WTC11 (cell line): ENCODE measurements around the gene DDX5. TPM values are rescaled to one million over a fixed set of nuclear protein-coding genes. Genes with fewer than 3 reads are reported as not detected.

Source experiments
- ATAC-seq: fragments of 200-7000 bp; cut with Tn5 transposase; 2 replicates; pipeline ENCODE4 v1.10.0; 2021; ENCODE audit warnings: mild to moderate bottlenecking, moderate library complexity
- CTCF ChIA-PET: fragments of 300-600 bp; sonication (Branson Sonifier 250); formaldehyde crosslinking; loops from one replicate; lab custom pipeline; 2021; ENCODE audit warnings: antibody characterized with exemption; lab: Charles Lee
- POLR2A ChIA-PET: fragments of 350-600 bp; sonication (Branson Sonifier 250); formaldehyde crosslinking; loops from one replicate; lab custom pipeline; 2021; ENCODE audit warnings: antibody characterized with exemption; lab: Charles Lee
- DNase-seq: peaks from one replicate; pipeline ENCODE4 v3.0.0; 2021; ENCODE audit warnings: low spot score
- H3K27ac Mint-ChIP-seq: 2 replicates; pipeline ENCODE4 v1.8.0; 2021; ENCODE audit warnings: mixed read lengths
- H3K27me3 Mint-ChIP-seq: 2 replicates; pipeline ENCODE4 v1.8.0; 2021; ENCODE audit warnings: low read depth, mild to moderate bottlenecking, moderate library complexity, mixed read lengths
- H3K36me3 Mint-ChIP-seq: 2 replicates; pipeline ENCODE4 v1.8.0; 2021; ENCODE audit warnings: mixed read lengths
- H3K4me1 Mint-ChIP-seq: 2 replicates; pipeline ENCODE4 v1.8.0; 2022; ENCODE audit warnings: mixed read lengths
- H3K4me3 Mint-ChIP-seq: 2 replicates; pipeline ENCODE4 v1.8.0; 2021; ENCODE audit warnings: mild to moderate bottlenecking, moderate library complexity, mixed read lengths
- H3K9me3 Mint-ChIP-seq: 2 replicates; pipeline ENCODE4 v1.8.0; 2021; ENCODE audit warnings: mixed read lengths
- ATF1 ChIP-seq: sonication (generic); formaldehyde crosslinking; IDR thresholded peaks from 2 replicates; pipeline ENCODE4 v1.8.1; 2023; ENCODE audit warnings: mild to moderate bottlenecking, moderate library complexity, missing genetic modification reagents
- CBFB ChIP-seq: sonication (generic); formaldehyde crosslinking; IDR thresholded peaks from 2 replicates; pipeline ENCODE4 v1.8.1; 2022; ENCODE audit warnings: mild to moderate bottlenecking, low read depth, missing genetic modification reagents
- EMX1 ChIP-seq: fragments of 250-450 bp; sonication (Bioruptor Pico); IDR thresholded peaks from 2 replicates; pipeline ENCODE4 v1.8.0; 2021; ENCODE audit warnings: mild to moderate bottlenecking
- ESRRA ChIP-seq: sonication (generic); formaldehyde crosslinking; IDR thresholded peaks from 2 replicates; pipeline ENCODE4 v1.8.1; 2022; ENCODE audit warnings: mild to moderate bottlenecking, missing genetic modification reagents, borderline replicate concordance
- IRF2 ChIP-seq: sonication (generic); formaldehyde crosslinking; IDR thresholded peaks from 2 replicates; pipeline ENCODE4 v1.8.0; 2022; ENCODE audit warnings: low read depth, missing genetic modification reagents, borderline replicate concordance
- MXD4 ChIP-seq: fragments of 250-450 bp; sonication (Bioruptor Pico); IDR thresholded peaks from 2 replicates; pipeline ENCODE4 v1.8.0; 2021; ENCODE audit warnings: mild to moderate bottlenecking, moderate library complexity, borderline replicate concordance
- NFE2L1 ChIP-seq: sonication (generic); formaldehyde crosslinking; IDR thresholded peaks from 2 replicates; pipeline ENCODE4 v1.8.1; 2023; ENCODE audit warnings: missing genetic modification reagents
- SMAD3 ChIP-seq: sonication (generic); formaldehyde crosslinking; IDR thresholded peaks from 2 replicates; pipeline ENCODE4 v1.8.0; 2022; ENCODE audit warnings: missing genetic modification reagents, mild to moderate bottlenecking, borderline replicate concordance
- SP1 ChIP-seq: sonication (generic); formaldehyde crosslinking; conservative IDR thresholded peaks from 2 replicates; pipeline ENCODE4 v1.8.1; 2022; ENCODE audit warnings: missing genetic modification reagents
- TEAD1 ChIP-seq: sonication (generic); formaldehyde crosslinking; IDR thresholded peaks from 2 replicates; pipeline ENCODE4 v1.8.0; 2022; ENCODE audit warnings: mild to moderate bottlenecking, missing genetic modification reagents
- ZBTB21 ChIP-seq: sonication (generic); formaldehyde crosslinking; IDR thresholded peaks from 2 replicates; pipeline ENCODE4 v1.8.1; 2023; ENCODE audit warnings: mild to moderate bottlenecking, missing genetic modification reagents, borderline replicate concordance
- ZNF416 ChIP-seq: fragments of 250-450 bp; sonication (Bioruptor Pico); IDR thresholded peaks from 2 replicates; pipeline ENCODE4 v1.9.0; 2021; ENCODE audit warnings: mild to moderate bottlenecking, inconsistent platforms
- total RNA-seq: library from RNA; stranded (reverse); gene quantifications from 3 replicates; pipeline ENCODE4 v1.2.3, GENCODE V29; 2021
- TF ChIP-seq, protein P1 (sequence below): sonication (generic); formaldehyde crosslinking; IDR thresholded peaks from 2 replicates; pipeline ENCODE4 v1.8.0; 2022; ENCODE audit warnings: mild to moderate bottlenecking, missing genetic modification reagents
- TF ChIP-seq, protein P2 (sequence below): fragments of 250-450 bp; sonication (Bioruptor Pico); IDR thresholded peaks from 2 replicates; pipeline ENCODE4 v1.9.0; 2021; ENCODE audit warnings: mild to moderate bottlenecking
- TF ChIP-seq, protein P3 (sequence below): fragments of 250-450 bp; sonication (Bioruptor Pico); IDR thresholded peaks from 2 replicates; pipeline ENCODE4 v1.9.0; 2021; ENCODE audit warnings: mild to moderate bottlenecking, borderline replicate concordance
- TF ChIP-seq, protein P4 (sequence below): sonication (generic); formaldehyde crosslinking; IDR thresholded peaks from 2 replicates; pipeline ENCODE4 v1.8.0; 2022; ENCODE audit warnings: mild to moderate bottlenecking, missing genetic modification reagents
- TF ChIP-seq, protein P5 (sequence below): sonication (generic); formaldehyde crosslinking; IDR thresholded peaks from 2 replicates; pipeline ENCODE4 v1.8.1; 2023; ENCODE audit warnings: mild to moderate bottlenecking, missing genetic modification reagents, borderline replicate concordance
- TF ChIP-seq, protein P6 (sequence below): sonication (generic); formaldehyde crosslinking; IDR thresholded peaks from 2 replicates; pipeline ENCODE4 v1.8.1; 2023; ENCODE audit warnings: mild to moderate bottlenecking, missing genetic modification reagents

DDX5 gene
- total RNA-seq, 1 experiment from 2014 or later, result 612 TPM

DNA sequence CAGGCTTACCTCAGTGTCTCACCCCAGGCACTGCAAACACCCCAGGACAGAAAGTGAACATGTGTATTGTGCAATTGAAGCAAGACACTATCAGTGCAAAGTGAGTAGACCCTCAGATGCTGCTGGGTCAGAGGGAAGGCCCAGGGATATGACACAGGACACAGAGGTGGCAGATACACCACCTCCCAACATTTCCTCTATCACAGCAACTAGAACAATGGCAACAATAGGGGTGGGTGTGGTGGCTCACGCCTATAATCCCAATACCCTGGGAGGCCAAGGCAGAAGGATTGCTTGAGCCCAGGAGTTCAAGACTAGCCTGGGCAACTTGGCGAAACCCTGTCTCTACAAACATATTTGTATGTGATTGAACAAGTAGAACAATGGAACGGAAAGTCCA is 34.6 kb downstream of the DDX5 start:
- Mint-ChIP-seq H3K27me3 (no peaks in the 10 kb centered on the region; the same call in 1 of the 2 replicates), H3K36me3 (no peaks in the 10 kb centered on the region), H3K4me1 (peaks cover 16% of the 10 kb centered on the region), H3K27ac (no peak overlapping the region), H3K9me3 (no peaks in the 10 kb centered on the region), H3K4me3 (no peak overlapping the region)
- ChIA-PET POLR2A (interaction anchor here (0.6 kb wide), 1 partner anchor 10 kb away, joined by 4 read pairs; no protein-coding TSS in a partner anchor), CTCF (interaction anchor here (1.1 to 1.7 kb wide), 2 partner anchors 20 to 52 kb away, joined by 4 to 5 read pairs; no protein-coding TSS in a partner anchor)
- ATAC-seq (no peak), DNase-seq (no peak)
- TF ChIP-seq EMX1 (CRISPR knock-in tag) (no peak), ESRRA (no peak), NFE2L1 (CRISPR knock-in tag) (no peak), SP1 (CRISPR knock-in tag) (no peak), TEAD1 (CRISPR knock-in tag) (no peak), IRF2 (CRISPR knock-in tag) (no peak), ZNF416 (no peak), ATF1 (CRISPR knock-in tag) (no peak)
- TF ChIP-seq, protein P1, sequence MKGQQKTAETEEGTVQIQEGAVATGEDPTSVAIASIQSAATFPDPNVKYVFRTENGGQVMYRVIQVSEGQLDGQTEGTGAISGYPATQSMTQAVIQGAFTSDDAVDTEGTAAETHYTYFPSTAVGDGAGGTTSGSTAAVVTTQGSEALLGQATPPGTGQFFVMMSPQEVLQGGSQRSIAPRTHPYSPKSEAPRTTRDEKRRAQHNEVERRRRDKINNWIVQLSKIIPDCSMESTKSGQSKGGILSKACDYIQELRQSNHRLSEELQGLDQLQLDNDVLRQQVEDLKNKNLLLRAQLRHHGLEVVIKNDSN (CRISPR knock-in tag), result no peak
- TF ChIP-seq, protein P2, sequence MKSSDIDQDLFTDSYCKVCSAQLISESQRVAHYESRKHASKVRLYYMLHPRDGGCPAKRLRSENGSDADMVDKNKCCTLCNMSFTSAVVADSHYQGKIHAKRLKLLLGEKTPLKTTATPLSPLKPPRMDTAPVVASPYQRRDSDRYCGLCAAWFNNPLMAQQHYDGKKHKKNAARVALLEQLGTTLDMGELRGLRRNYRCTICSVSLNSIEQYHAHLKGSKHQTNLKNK (CRISPR knock-in tag), result no peak
- TF ChIP-seq, protein P3, sequence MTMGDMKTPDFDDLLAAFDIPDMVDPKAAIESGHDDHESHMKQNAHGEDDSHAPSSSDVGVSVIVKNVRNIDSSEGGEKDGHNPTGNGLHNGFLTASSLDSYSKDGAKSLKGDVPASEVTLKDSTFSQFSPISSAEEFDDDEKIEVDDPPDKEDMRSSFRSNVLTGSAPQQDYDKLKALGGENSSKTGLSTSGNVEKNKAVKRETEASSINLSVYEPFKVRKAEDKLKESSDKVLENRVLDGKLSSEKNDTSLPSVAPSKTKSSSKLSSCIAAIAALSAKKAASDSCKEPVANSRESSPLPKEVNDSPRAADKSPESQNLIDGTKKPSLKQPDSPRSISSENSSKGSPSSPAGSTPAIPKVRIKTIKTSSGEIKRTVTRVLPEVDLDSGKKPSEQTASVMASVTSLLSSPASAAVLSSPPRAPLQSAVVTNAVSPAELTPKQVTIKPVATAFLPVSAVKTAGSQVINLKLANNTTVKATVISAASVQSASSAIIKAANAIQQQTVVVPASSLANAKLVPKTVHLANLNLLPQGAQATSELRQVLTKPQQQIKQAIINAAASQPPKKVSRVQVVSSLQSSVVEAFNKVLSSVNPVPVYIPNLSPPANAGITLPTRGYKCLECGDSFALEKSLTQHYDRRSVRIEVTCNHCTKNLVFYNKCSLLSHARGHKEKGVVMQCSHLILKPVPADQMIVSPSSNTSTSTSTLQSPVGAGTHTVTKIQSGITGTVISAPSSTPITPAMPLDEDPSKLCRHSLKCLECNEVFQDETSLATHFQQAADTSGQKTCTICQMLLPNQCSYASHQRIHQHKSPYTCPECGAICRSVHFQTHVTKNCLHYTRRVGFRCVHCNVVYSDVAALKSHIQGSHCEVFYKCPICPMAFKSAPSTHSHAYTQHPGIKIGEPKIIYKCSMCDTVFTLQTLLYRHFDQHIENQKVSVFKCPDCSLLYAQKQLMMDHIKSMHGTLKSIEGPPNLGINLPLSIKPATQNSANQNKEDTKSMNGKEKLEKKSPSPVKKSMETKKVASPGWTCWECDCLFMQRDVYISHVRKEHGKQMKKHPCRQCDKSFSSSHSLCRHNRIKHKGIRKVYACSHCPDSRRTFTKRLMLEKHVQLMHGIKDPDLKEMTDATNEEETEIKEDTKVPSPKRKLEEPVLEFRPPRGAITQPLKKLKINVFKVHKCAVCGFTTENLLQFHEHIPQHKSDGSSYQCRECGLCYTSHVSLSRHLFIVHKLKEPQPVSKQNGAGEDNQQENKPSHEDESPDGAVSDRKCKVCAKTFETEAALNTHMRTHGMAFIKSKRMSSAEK (CRISPR knock-in tag), result no peak
- TF ChIP-seq, protein P4, sequence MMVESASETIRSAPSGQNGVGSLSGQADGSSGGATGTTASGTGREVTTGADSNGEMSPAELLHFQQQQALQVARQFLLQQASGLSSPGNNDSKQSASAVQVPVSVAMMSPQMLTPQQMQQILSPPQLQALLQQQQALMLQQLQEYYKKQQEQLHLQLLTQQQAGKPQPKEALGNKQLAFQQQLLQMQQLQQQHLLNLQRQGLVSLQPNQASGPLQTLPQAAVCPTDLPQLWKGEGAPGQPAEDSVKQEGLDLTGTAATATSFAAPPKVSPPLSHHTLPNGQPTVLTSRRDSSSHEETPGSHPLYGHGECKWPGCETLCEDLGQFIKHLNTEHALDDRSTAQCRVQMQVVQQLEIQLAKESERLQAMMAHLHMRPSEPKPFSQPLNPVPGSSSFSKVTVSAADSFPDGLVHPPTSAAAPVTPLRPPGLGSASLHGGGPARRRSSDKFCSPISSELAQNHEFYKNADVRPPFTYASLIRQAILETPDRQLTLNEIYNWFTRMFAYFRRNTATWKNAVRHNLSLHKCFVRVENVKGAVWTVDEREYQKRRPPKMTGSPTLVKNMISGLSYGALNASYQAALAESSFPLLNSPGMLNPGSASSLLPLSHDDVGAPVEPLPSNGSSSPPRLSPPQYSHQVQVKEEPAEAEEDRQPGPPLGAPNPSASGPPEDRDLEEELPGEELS (CRISPR knock-in tag), result no peak

DNA sequence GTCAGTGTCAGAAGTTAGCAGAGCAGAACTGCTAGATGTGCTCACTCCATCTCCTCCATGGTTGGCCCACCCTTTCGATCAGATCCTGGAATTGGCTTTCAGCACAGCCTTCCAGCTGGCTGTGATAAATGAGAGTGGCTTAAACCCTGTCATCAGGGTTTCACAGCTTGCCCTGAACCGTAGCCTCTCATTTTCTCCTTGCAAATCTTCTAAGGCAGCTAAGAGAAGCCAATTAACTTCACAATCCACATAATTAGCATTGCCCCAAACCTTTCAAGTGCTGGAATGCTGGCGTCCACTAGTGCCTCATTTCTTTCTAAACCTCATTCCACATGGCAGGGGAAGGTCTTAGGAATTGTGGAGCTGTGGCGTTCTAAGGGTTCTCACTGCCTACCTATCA is 35.5 kb downstream of the DDX5 start:
- H3K36me3 Mint-ChIP-seq, result no peaks in the 10 kb centered on the region
- H3K4me1 Mint-ChIP-seq, result peaks cover 23% of the 10 kb centered on the region
- no peak overlapping the region; the same call in 1 of the 2 replicates for H3K27ac Mint-ChIP-seq
- CTCF ChIA-PET, result interaction anchor here (0.6 to 1.7 kb wide), 3 partner anchors 21 to 52 kb away, joined by 3 to 5 read pairs (median 4); no protein-coding TSS in a partner anchor
- POLR2A ChIA-PET, result interaction anchor here (0.6 kb wide), 1 partner anchor 11 kb away, joined by 4 read pairs; no protein-coding TSS in a partner anchor
- H3K9me3 Mint-ChIP-seq, result no peaks in the 10 kb centered on the region
- DNase-seq (no peak), ATAC-seq (peak; percentile 46)
- H3K4me3 Mint-ChIP-seq, result no peak overlapping the region
- no peaks in the 10 kb centered on the region; the same call in 1 of the 2 replicates for H3K27me3 Mint-ChIP-seq
- TF ChIP-seq ZBTB21 (CRISPR knock-in tag), result no peak
- TF ChIP-seq, protein P1 (CRISPR knock-in tag), result no peak
- TF ChIP-seq SMAD3, result no peak
- no peak for TF ChIP-seq MXD4 (CRISPR knock-in tag)
- TF ChIP-seq, protein P5, sequence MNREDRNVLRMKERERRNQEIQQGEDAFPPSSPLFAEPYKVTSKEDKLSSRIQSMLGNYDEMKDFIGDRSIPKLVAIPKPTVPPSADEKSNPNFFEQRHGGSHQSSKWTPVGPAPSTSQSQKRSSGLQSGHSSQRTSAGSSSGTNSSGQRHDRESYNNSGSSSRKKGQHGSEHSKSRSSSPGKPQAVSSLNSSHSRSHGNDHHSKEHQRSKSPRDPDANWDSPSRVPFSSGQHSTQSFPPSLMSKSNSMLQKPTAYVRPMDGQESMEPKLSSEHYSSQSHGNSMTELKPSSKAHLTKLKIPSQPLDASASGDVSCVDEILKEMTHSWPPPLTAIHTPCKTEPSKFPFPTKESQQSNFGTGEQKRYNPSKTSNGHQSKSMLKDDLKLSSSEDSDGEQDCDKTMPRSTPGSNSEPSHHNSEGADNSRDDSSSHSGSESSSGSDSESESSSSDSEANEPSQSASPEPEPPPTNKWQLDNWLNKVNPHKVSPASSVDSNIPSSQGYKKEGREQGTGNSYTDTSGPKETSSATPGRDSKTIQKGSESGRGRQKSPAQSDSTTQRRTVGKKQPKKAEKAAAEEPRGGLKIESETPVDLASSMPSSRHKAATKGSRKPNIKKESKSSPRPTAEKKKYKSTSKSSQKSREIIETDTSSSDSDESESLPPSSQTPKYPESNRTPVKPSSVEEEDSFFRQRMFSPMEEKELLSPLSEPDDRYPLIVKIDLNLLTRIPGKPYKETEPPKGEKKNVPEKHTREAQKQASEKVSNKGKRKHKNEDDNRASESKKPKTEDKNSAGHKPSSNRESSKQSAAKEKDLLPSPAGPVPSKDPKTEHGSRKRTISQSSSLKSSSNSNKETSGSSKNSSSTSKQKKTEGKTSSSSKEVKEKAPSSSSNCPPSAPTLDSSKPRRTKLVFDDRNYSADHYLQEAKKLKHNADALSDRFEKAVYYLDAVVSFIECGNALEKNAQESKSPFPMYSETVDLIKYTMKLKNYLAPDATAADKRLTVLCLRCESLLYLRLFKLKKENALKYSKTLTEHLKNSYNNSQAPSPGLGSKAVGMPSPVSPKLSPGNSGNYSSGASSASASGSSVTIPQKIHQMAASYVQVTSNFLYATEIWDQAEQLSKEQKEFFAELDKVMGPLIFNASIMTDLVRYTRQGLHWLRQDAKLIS (CRISPR knock-in tag), result no peak
- TF ChIP-seq, protein P6, sequence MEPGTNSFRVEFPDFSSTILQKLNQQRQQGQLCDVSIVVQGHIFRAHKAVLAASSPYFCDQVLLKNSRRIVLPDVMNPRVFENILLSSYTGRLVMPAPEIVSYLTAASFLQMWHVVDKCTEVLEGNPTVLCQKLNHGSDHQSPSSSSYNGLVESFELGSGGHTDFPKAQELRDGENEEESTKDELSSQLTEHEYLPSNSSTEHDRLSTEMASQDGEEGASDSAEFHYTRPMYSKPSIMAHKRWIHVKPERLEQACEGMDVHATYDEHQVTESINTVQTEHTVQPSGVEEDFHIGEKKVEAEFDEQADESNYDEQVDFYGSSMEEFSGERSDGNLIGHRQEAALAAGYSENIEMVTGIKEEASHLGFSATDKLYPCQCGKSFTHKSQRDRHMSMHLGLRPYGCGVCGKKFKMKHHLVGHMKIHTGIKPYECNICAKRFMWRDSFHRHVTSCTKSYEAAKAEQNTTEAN (CRISPR knock-in tag), result no peak
- no peak for TF ChIP-seq CBFB (CRISPR knock-in tag)
- no peak for TF ChIP-seq SP1 (CRISPR knock-in tag)
